Measurements from ENCODE around the gene HIP1R.

DNA sequence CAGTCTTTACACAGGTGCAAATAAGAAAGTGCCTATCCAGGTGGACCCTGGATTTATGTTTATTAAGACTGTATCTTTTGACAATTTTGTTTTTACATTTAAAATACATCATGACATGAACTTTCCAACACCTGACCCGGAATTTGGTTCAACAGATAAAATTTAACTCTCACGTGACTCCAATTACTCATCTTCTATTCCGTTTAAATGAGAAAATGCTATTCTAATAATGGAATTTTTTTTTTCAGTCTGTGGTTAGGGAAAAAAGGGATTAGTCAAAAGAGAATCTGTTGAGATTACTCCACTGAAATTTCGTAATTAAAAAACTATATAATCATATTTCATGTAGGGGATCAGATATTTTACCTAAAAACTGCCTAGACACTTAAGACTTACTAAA is 49.6 kb downstream of the HIP1R start:
- no peak for TF ChIP-seq ZNF621 (tag by site-specific recombination; IDR thresholded peaks at IDR 0.05)
- TF ChIP-seq, protein P1, sequence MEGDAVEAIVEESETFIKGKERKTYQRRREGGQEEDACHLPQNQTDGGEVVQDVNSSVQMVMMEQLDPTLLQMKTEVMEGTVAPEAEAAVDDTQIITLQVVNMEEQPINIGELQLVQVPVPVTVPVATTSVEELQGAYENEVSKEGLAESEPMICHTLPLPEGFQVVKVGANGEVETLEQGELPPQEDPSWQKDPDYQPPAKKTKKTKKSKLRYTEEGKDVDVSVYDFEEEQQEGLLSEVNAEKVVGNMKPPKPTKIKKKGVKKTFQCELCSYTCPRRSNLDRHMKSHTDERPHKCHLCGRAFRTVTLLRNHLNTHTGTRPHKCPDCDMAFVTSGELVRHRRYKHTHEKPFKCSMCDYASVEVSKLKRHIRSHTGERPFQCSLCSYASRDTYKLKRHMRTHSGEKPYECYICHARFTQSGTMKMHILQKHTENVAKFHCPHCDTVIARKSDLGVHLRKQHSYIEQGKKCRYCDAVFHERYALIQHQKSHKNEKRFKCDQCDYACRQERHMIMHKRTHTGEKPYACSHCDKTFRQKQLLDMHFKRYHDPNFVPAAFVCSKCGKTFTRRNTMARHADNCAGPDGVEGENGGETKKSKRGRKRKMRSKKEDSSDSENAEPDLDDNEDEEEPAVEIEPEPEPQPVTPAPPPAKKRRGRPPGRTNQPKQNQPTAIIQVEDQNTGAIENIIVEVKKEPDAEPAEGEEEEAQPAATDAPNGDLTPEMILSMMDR (tag by site-specific recombination; IDR thresholded peaks at IDR 0.05) = no peak
- no peak for TF ChIP-seq ZNF138 (tag by site-specific recombination; IDR thresholded peaks at IDR 0.05; ENCODE audit: borderline replicate concordance)
- TF ChIP-seq ZNF112 (tag by site-specific recombination; IDR thresholded peaks at IDR 0.05) = no peak
- TF ChIP-seq, protein P2, sequence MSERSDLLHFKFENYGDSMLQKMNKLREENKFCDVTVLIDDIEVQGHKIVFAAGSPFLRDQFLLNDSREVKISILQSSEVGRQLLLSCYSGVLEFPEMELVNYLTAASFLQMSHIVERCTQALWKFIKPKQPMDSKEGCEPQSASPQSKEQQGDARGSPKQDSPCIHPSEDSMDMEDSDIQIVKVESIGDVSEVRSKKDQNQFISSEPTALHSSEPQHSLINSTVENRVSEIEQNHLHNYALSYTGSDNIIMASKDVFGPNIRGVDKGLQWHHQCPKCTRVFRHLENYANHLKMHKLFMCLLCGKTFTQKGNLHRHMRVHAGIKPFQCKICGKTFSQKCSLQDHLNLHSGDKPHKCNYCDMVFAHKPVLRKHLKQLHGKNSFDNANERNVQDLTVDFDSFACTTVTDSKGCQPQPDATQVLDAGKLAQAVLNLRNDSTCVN (tag by site-specific recombination; optimal IDR thresholded peaks at IDR 0.05) = no peak
- TF ChIP-seq, protein P3, sequence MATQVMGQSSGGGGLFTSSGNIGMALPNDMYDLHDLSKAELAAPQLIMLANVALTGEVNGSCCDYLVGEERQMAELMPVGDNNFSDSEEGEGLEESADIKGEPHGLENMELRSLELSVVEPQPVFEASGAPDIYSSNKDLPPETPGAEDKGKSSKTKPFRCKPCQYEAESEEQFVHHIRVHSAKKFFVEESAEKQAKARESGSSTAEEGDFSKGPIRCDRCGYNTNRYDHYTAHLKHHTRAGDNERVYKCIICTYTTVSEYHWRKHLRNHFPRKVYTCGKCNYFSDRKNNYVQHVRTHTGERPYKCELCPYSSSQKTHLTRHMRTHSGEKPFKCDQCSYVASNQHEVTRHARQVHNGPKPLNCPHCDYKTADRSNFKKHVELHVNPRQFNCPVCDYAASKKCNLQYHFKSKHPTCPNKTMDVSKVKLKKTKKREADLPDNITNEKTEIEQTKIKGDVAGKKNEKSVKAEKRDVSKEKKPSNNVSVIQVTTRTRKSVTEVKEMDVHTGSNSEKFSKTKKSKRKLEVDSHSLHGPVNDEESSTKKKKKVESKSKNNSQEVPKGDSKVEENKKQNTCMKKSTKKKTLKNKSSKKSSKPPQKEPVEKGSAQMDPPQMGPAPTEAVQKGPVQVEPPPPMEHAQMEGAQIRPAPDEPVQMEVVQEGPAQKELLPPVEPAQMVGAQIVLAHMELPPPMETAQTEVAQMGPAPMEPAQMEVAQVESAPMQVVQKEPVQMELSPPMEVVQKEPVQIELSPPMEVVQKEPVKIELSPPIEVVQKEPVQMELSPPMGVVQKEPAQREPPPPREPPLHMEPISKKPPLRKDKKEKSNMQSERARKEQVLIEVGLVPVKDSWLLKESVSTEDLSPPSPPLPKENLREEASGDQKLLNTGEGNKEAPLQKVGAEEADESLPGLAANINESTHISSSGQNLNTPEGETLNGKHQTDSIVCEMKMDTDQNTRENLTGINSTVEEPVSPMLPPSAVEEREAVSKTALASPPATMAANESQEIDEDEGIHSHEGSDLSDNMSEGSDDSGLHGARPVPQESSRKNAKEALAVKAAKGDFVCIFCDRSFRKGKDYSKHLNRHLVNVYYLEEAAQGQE (tag by site-specific recombination; IDR thresholded peaks at IDR 0.05) = no peak
- TF ChIP-seq ZNF776 (tag by site-specific recombination; IDR thresholded peaks at IDR 0.05; ENCODE audit: borderline replicate concordance) = no peak
- no peak for TF ChIP-seq ZNF202 (tag by site-specific recombination; IDR thresholded peaks at IDR 0.05; ENCODE audit: borderline replicate concordance)
- TF ChIP-seq, protein P4, sequence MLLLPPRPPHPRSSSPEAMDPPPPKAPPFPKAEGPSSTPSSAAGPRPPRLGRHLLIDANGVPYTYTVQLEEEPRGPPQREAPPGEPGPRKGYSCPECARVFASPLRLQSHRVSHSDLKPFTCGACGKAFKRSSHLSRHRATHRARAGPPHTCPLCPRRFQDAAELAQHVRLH (tag by site-specific recombination; IDR thresholded peaks at IDR 0.05) = no peak
- no peak for TF ChIP-seq KLF16 (tag by site-specific recombination; IDR thresholded peaks at IDR 0.05)
- TF ChIP-seq BCL11B (tag by site-specific recombination; IDR thresholded peaks at IDR 0.05; ENCODE audit: low read depth) = no peak
- TF ChIP-seq TCF7L2 (IDR thresholded peaks at IDR 0.05; ENCODE audit: borderline replicate concordance, low read depth, low read length) = no peak
- TF ChIP-seq, protein P5, sequence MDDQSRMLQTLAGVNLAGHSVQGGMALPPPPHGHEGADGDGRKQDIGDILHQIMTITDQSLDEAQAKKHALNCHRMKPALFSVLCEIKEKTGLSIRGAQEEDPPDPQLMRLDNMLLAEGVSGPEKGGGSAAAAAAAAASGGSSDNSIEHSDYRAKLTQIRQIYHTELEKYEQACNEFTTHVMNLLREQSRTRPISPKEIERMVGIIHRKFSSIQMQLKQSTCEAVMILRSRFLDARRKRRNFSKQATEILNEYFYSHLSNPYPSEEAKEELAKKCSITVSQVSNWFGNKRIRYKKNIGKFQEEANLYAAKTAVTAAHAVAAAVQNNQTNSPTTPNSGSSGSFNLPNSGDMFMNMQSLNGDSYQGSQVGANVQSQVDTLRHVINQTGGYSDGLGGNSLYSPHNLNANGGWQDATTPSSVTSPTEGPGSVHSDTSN (CRISPR knock-in tag; IDR thresholded peaks at IDR 0.05) = no peak
- no peak for TF ChIP-seq ZNF423 (tag by site-specific recombination; IDR thresholded peaks at IDR 0.05)

All from HEK293 (cell line).